ENCODE data around the gene NFKBIZ. TPM values are rescaled to one million over a fixed set of nuclear protein-coding genes. Genes with fewer than 3 reads are reported as not detected.

NFKBIZ gene
- 10 to 100 TPM; 30.1 to 92.3 TPM for total RNA-seq

GRCh38 chr3:101848754-101849713, at the start of gene NFKBIZ:
TSS of gene NFKBIZ (plus strand) at chr3:101849514. CDS start at chr3:101849629, 115 bp downstream.
- TF ChIP-seq POLR2A (IDR thresholded peaks at IDR 0.05) (peak; percentile 94 to 100 (median 96)), CTCF (IDR thresholded peaks at IDR 0.05) (peak in 1 of 7 experiments; percentile 6)
- DNase-seq (peak; percentile 96 to 98 (median 97)), ATAC-seq (peak; percentile 91)
- peaks cover 0 to 15% of the 10 kb centered on the region in 2 donors for H3K36me3 ChIP-seq (replicated peaks in 1 of 2; ENCODE audit: insufficient read depth in 1 of 2, low read depth in 2 of 2)
- peaks cover 55% of the 10 kb centered on the region for H3K4me1 ChIP-seq
- peak within 1 kb of the TSS; percentile 97 to 100 (median 99) for H3K27ac ChIP-seq
- WGBS, 2 donors: 0 to 1% methylated on average over 1 to 82 of the region's 95 CpGs
- H3K9me3 ChIP-seq: no peaks in the 10 kb centered on the region
- peak within 1 kb of the TSS; percentile 64 to 95 for H3K4me3 ChIP-seq
- intact Hi-C loops (cut with DNase I): no loop called here
- no peaks in the 10 kb centered on the region for H3K27me3 ChIP-seq

GRCh38 chr3:101801174-101801573, 48.1 kb upstream of the NFKBIZ start:
- H3K36me3 ChIP-seq (replicated peaks in 1 of 2; ENCODE audit: insufficient read depth in 1 of 2, low read depth in 2 of 2): no peaks in the 10 kb centered on the region
- H3K4me3 ChIP-seq: no peak overlapping the region
- WGBS, 2 donors: 89 to 96% methylated on average over 3 to 4 of the region's 4 CpGs
- H3K27ac ChIP-seq: no peak overlapping the region
- no peaks in the 10 kb centered on the region for H3K27me3 ChIP-seq
- no peaks in the 10 kb centered on the region for H3K4me1 ChIP-seq
- no peaks in the 10 kb centered on the region for H3K9me3 ChIP-seq
- intact Hi-C loops (cut with DNase I): loop anchor here (10.0 kb wide), 1 partner anchor 734 kb away; no protein-coding TSS in a partner anchor
- ATAC-seq (no peak), DNase-seq (no peak)
- TF ChIP-seq CTCF (IDR thresholded peaks at IDR 0.05) (no peak), POLR2A (IDR thresholded peaks at IDR 0.05) (no peak)

DNA sequence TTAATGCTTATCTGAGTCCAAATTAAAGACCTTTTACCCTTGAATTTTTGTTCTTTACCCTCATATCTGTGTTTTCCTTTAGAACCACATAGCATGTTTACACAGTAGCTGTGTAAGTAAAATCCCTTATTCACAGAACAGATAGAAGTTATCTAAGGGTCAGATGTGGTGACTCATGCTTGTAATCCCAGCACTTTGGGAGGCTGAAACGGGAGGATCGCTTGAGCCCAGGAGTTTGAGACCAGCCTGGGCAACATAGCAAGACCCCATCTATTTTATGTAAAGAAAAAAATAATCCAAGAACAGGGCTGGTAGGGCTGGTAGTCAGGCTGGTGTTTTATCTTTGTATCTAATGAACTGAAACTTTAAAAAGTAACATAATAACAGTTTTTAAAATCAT, 47.1 kb upstream of the NFKBIZ start:
- DNase-seq (no peak), ATAC-seq (no peak)
- no peak for TF ChIP-seq POLR2A (IDR thresholded peaks at IDR 0.05)
- no peak for TF ChIP-seq CTCF (IDR thresholded peaks at IDR 0.05)
- 30 to 39% methylated on average over 2 of the region's 2 CpGs for WGBS, 2 donors
- Histone ChIP-seq H3K4me3 (no peak overlapping the region), H3K27ac (no peak overlapping the region), H3K9me3 (no peaks in the 10 kb centered on the region), H3K27me3 (no peaks in the 10 kb centered on the region), H3K36me3 (replicated peaks in 1 of 2; ENCODE audit: insufficient read depth in 1 of 2, low read depth in 2 of 2) (no peaks in the 10 kb centered on the region), H3K4me1 (no peaks in the 10 kb centered on the region)
- intact Hi-C loops (cut with DNase I): loop anchor here (10.0 kb wide), 1 partner anchor 733 kb away; no protein-coding TSS in a partner anchor

DNA sequence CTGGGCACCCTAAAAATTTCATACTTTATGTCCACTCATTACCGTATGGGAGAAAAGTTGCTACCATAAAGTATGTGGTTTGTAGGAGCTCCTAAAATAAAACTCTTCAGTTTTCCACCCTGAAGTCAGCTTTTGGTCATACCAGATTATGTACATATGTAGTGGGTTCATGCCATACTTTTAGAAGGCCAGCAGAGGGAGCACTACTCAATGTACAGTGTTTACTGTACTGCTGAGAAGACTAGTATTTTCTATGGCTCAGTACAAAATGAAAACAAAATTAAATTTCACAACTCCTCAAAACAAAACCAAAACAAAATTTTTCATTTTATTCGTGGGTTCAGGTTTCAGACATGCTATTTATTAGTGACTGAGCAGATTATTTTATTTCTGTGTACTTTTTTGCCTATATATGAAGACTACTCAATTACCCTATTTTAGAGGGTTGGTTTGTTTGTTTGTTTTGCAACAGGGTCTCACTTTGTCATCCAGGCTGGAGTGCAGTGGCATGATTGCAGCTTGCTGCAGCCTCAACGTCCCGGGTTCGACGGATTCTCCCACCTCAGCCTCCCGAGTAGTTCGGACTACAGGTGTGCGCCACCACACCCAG, 46.0 kb upstream of the NFKBIZ start:
- no peak overlapping the region for H3K27ac ChIP-seq
- no peaks in the 10 kb centered on the region for H3K9me3 ChIP-seq
- TF ChIP-seq CTCF (IDR thresholded peaks at IDR 0.05) (peak; percentile 59 to 84 (median 79)), POLR2A (IDR thresholded peaks at IDR 0.05) (no peak)
- ATAC-seq: peak; percentile 93
- no peak overlapping the region for H3K4me3 ChIP-seq
- H3K4me1 ChIP-seq: no peaks in the 10 kb centered on the region
- DNase-seq: peak; percentile 51 to 76 (median 68)
- WGBS, 2 donors: 56 to 65% methylated on average over 9 of the region's 9 CpGs
- intact Hi-C loops (cut with DNase I): loop anchor here (10.0 kb wide), 1 partner anchor 732 kb away; no protein-coding TSS in a partner anchor
- no peaks in the 10 kb centered on the region for H3K27me3 ChIP-seq
- H3K36me3 ChIP-seq (replicated peaks in 1 of 2; ENCODE audit: insufficient read depth in 1 of 2, low read depth in 2 of 2): no peaks in the 10 kb centered on the region

Measured in body of pancreas (tissue), 4 donors.